Fibroblast of skin of abdomen (primary cell): Measurements from ENCODE around the gene CAMK2N1. TPM values are rescaled to one million over a fixed set of nuclear protein-coding genes. Genes with fewer than 3 reads are reported as not detected.
"Not testable (repeated sequence)": the region's sequence is repeated elsewhere in the genome, so short reads cannot be mapped to it uniquely, and the experiment has no call there.

ENCODE experiments used
- DNase-seq: peaks from one replicate; pipeline ENCODE4 v3.0.0-alpha.2; 2013
- polyA plus RNA-seq, 2 experiments: library from polyadenylated mRNA; unstranded; fragments of 120-200 nt; gene quantifications; one replicate each; pipeline ENCODE4 v1.2.1, GENCODE V29; 2013; ENCODE audit not compliant: insufficient read length in 2 of 2

Gene CAMK2N1
- 30.7 TPM for polyA plus RNA-seq (2013, experiment 1 of 2; ENCODE audit: insufficient read length)
- 27.5 TPM for polyA plus RNA-seq (2013, experiment 2 of 2; ENCODE audit: insufficient read length)

- DNase-seq: peak; percentile 64
These were observed at the start of gene CAMK2N1 for GRCh38 chr1:20485527-20486456. Gene CAMK2N1 (minus strand): TSS chr1:20486210. CDS start chr1:20485379, 831 bp downstream.

- DNase-seq: no peak
These were observed 48.8 kb upstream of the CAMK2N1 start for GRCh38 chr1:20534659-20535417.

DNA sequence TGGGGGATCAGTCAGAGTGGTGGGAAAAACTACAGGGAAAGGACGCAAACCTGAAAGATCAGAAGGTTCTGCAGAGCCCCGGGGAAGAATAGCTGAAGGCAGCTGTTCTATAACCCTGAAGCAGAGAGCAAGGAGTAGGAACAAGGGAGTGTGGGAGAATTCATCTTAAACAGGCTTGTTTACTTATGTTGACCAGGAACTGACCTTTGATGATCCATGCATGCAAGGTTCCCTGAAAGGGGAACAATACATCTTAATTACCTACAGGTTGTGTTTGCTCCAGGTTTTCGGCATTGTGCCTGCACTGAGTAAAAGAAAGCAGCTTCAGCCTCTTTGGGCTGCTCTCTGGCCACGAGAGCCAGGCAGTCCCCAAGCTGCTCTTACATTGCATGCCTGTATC, 47.6 kb upstream of the CAMK2N1 start:
- DNase-seq: no peak

GRCh38 chr1:20530901-20531300, 44.9 kb upstream of the CAMK2N1 start:
- no peak for DNase-seq

GRCh38 chr1:20530306-20530705, 44.3 kb upstream of the CAMK2N1 start:
- DNase-seq: no peak

GRCh38 chr1:20528221-20528620, 42.2 kb upstream of the CAMK2N1 start:
- no peak for DNase-seq

- DNase-seq: no peak
These were observed 40.3 kb upstream of the CAMK2N1 start for GRCh38 chr1:20526267-20526666.

DNA sequence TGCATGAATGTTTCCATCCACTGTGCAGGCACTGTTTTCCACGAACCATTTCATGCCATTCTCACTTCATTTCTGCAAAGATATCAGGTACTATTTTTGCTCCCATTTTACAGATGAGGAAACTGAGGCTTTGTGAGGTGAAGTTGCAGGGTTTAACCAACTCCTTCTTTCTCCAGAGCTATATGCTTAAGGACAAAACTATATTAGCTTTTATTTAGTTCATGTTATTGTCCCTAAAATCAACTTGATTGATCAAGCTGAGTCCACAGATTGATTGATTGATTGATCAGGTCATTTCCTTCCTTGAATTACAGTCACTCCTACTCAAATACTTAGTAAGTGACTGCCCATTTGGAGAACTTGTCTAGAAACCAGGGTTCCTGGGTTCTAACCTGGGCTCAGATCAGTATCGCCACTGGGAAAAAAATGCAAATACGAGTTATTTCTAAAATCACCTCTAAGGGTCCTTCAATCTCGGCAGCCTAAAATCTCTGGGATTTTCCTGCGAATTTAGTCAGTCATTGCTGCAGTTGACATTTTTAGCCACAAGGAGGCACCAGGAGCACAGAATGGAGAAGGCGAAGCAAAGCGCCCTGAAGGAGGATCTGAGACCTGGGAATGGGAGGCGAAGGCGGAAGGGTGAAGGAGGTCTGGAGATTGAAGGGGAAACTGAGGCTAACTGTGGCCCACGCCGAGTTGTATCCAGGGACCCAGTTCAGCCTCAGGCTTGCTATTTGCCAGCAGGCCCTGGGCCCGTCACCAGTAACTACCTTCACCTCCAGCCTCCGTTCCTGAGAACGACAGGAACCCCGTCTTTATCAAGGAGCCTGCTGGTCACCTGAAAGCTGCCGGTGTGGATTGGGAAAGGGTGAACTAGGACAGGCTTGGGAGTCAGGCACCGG, 36.2 kb upstream of the CAMK2N1 start:
- peak; percentile 72 for DNase-seq

DNA sequence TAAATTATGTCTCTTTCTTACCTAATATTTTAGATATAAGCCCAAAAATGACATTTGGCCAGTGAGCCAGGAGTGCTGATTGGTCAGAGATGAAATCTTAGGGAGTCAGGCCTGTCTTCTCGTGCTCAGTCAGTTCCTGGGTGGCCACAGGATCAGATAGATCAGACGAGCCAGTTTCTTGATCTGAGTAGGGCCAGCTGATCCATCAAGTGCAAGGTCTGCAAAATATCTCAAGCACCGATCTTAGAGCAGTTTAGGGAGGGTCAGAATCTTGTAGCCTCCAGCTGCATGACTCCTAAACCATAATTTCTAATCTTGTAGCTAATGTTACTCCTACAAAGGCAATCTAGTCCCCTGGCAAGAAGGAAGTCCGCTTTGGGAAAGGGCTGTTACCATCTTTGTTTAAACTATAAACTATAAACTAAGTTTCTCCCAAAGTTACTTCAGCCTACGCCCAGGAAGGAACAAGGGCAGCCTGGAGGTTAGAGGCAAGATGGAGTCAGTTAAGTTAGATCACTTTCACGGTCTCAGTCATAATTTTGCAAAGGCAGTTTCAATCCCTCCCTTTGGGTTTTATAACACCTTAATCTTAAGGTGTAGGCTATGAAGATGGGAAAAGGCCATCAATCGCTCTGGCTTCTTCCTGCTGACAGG, 33.7 kb upstream of the CAMK2N1 start:
- DNase-seq: not testable (repeated sequence)

DNA sequence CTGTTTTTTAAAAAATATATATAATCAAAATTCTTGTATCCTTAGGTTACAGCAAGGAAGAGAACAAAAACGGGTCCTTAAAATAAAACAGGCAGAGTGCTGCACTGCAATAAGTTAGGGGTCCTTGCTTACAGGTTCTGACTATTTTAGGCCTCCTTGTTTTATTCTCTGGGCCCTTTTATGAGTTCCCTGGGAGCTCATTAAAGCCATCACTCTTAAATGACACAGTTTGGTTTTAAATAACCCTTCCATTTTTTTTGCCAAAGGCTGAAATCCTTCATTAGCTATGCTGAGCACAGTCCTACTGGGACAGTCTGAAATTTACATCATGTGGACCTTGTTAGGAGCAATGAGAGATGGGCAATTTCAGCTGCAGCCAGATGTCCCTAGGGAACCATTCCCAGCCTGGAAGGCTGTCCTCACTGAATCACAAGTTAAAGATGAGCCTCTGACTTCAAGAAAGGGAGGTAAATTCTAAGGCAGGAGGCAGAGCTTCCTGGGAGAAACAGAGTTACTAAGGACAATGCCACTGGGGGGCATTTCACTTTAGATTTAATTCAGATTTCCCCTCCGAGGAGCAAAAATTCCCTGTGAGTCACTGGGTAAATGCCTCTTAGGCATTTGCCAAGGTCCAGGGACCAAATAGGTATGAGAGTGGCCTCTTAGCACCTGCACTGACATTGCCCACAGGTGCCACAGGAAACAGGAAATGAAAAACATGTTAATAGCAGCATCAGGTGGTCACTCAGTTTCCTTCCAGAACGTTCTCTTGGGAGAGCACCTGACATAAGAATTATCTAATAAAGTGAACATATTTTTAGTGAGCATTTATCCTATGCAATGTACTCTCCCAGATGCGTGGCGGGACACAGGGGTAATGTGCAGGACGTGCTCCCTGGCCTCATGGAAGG, 25.8 kb upstream of the CAMK2N1 start:
- peak; percentile 10 for DNase-seq

DNA sequence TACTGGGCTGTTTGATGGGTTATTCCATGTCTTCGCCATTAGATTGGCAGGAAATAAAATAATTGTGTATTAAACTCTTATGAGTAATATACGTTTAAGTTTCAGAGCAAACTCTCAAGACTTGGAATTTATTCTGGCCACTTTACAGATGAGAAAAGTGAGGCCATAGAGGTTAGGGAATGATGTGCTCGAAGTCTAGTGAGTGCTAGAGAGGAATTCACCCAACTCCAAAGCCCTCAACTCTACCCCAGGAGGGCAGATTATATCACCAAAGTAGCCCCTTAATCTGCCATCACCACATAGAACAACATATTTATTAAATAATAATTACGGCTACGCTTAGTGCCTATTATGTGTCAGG, 22.4 kb upstream of the CAMK2N1 start:
- DNase-seq: no peak

GRCh38 chr1:20507564-20508410, 21.8 kb upstream of the CAMK2N1 start, which contains the start of gene MUL1:
Gene MUL1 (minus strand): TSS chr1:20508151. CDS start chr1:20508024, 127 bp downstream.
- peak; percentile 93 for DNase-seq

- DNase-seq: no peak
These were observed 21.2 kb upstream of the CAMK2N1 start for GRCh38 chr1:20507248-20507563.

DNA sequence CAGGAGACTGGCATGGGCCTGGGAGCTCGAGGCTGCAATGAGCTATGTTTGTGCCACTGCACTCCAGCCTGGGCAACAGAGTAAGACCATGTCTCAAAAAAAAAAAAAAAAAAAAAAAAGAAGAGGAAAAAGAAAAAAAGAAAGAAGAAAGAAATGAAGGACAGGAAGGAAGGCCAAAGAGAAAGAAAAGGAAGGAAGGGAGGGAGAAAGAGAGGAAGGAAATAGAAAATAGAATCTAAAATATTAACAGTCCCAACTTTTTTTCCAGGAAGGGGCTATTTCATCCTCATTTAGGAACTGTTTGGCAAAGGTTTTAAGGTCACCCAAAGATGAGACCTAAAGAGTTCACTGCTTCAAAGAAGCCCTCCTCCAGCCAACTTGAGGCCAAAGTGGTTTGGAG, 19.5 kb upstream of the CAMK2N1 start:
- no peak for DNase-seq

DNA sequence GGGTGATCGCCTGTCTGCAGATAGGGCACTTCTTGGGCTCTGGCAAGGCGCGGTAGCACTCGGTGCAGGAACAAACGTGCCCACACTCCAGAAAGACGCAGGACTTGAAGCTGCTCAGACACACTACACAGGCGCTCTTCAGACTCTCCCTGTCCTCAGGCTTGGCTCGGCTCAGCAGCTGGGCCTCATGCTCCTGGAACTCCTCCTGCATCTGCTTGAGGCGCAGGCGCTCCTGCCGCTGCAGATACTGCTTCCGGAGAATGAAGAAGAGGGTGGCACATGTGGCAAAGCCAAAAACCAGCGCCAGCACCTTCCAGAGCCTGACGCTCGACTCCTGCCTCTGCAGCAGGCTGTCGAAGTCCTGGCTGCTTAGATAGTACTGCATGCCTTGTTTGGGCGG, 14.7 kb upstream of the CAMK2N1 start:
- DNase-seq: no peak

GRCh38 chr1:20499718-20500117, 13.7 kb upstream of the CAMK2N1 start:
- DNase-seq: no peak

- DNase-seq: no peak
These were observed 13.1 kb upstream of the CAMK2N1 start for GRCh38 chr1:20499105-20499504.

DNA sequence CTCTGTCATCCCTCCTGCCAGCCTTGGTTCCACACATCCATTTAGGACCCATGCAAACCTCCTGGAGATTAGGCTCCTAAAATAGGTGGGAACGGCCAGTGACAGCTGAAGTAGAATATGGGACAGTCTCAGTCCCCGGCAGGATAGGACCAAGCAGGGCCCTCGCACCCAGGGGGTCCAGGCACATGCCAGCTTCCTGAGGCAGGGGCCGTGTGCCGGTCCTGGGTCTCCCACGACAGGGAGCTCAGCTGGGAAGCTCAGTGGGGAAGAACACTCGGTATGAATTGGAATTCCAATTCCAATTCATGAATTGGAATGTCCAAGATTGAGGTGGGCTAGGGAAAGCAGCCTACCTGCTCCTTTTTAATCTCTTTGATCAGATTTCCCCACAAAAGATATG, 12.1 kb upstream of the CAMK2N1 start:
- no peak for DNase-seq

DNA sequence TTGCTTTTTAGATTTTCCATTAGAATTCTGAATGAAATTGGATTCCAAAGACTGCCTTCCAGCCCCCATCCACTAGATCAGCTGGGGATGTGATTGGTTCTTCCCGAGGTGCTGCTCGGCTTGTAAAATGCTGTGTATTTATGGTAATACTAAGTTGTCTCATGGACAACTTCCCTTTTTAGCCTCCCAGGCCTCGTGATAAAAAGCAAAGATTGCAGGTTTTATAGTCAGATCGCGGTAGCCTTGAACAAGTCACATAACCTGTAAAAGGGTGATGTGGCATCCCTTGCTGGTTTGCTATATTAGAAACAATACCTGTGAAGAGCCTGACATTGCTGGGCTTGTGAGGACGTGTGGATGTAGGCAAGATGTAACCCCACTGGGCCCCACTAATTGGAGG, 11.5 kb upstream of the CAMK2N1 start:
- no peak for DNase-seq
